Smooth muscle cell (in vitro differentiated cells): ENCODE measurements around the gene FEN1. TPM values are rescaled to one million over a fixed set of nuclear protein-coding genes. Genes with fewer than 3 reads are reported as not detected.

Source experiments
- DNase-seq: peaks from one replicate; lab custom pipeline; 2025; ENCODE audit not compliant: unreplicated experiment; lab: John Stamatoyannopoulos, UW
- H2AFZ ChIP-seq: fragments of 200-600 bp; sonication (generic); 2 replicates; pipeline ENCODE4 v1.6.0; 2016; ENCODE audit warnings: antibody characterized with exemption, low read depth, mild to moderate bottlenecking
- H3F3A ChIP-seq: fragments of 200-600 bp; sonication (generic); 2 replicates; pipeline ENCODE4 v1.6.0; 2017; ENCODE audit warnings: antibody characterized with exemption, low read depth
- H3K27ac ChIP-seq: fragments of 200-600 bp; sonication (generic); 2 replicates; pipeline ENCODE4 v1.5.1; 2016; ENCODE audit warnings: low read depth, mild to moderate bottlenecking
- H3K27me3 ChIP-seq: fragments of 200-600 bp; sonication (generic); 2 replicates; pipeline ENCODE4 v1.6.1; 2016; ENCODE audit warnings: low read depth, mild to moderate bottlenecking
- H3K36me3 ChIP-seq: fragments of 200-600 bp; sonication (generic); 2 replicates; pipeline ENCODE4 v1.5.1; 2016; ENCODE audit warnings: low read depth
- H3K4me1 ChIP-seq: fragments of 200-600 bp; sonication (generic); 2 replicates; pipeline ENCODE4 v1.5.1; 2016; ENCODE audit warnings: low read depth
- H3K4me2 ChIP-seq: fragments of 200-600 bp; sonication (generic); 2 replicates; pipeline ENCODE4 v1.6.0; 2016; ENCODE audit warnings: mild to moderate bottlenecking
- H3K4me3 ChIP-seq: fragments of 200-600 bp; sonication (generic); 2 replicates; pipeline ENCODE4 v1.5.1; 2016; ENCODE audit warnings: mild to moderate bottlenecking
- H3K79me2 ChIP-seq: fragments of 200-600 bp; sonication (generic); 2 replicates; pipeline ENCODE4 v1.6.0; 2016; ENCODE audit warnings: low read depth, mild to moderate bottlenecking
- H3K9ac ChIP-seq: fragments of 200-600 bp; sonication (generic); 2 replicates; pipeline ENCODE4 v1.6.0; 2016; ENCODE audit warnings: low read depth
- H3K9me3 ChIP-seq: fragments of 200-600 bp; sonication (generic); replicated peaks from 2 replicates; pipeline ENCODE4 v1.5.1; 2016; ENCODE audit warnings: low read depth
- H4K20me1 ChIP-seq: fragments of 200-600 bp; sonication (generic); 2 replicates; pipeline ENCODE4 v1.6.0; 2016; ENCODE audit warnings: low read depth
- CTCF ChIP-seq: fragments of 200-600 bp; sonication (generic); IDR thresholded peaks from 2 replicates; pipeline ENCODE4 v1.5.1; 2017; ENCODE audit warnings: borderline replicate concordance, mild to moderate bottlenecking, antibody characterized with exemption; ENCODE audit not compliant: insufficient read depth, poor library complexity, severe bottlenecking
- WGBS: methylation state at CpG from one replicate; pipeline ENCODE4 v1.1.7; 2016; ENCODE audit warnings: low lambda C conversion rate; 5-methylcytosine and 5-hydroxymethylcytosine counted together
- polyA plus RNA-seq: library from polyadenylated mRNA; unstranded; fragments of >200 nt; fragmentation: Nextera tagmentation; extraction: Ambion mirVana; gene quantifications from 2 replicates; pipeline ENCODE4 v1.2.1, GENCODE V29; 2016
- total RNA-seq: library from RNA; depleted of rRNA; stranded (reverse); fragments of >200 nt; gene quantifications from 2 replicates; pipeline ENCODE4 v1.2.3, GENCODE V29; 2014

The FEN1 gene
- total and polyA plus RNA-seq, 2 experiments from 2014 or later = 15.6 to 21.1 TPM

DNA sequence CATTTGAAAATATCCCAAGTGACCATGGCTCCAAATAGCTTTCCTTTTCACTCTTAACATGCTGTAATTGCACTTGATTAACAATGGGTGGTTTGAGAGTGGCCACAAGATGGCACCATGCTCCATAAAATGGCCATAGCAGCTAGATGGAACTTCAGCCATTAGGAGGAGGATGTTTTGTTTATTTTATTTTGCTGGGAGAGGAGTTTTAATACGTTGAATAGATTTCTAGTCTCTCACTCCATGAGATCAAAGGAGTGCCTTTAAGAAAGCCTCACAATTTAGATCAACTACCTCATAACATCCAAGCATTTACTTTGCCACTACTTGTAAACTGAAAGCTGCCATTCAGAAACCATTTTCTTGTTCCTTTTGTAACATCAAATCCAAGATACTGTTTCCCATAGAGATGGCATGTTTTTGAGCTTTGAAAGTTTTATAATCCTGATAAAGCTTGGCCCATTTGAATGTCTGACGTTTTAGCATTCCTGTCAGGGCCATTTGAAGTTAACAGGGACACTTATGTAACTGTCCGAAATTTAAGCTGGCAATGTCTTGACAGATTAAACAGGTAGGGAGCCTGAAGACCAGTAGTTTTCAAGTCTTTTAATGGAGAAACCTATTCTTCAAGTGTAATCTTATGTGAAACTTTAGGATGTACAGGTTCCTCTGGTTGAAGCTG lies 4.7 kb downstream of the FEN1 start:
- peak overlapping the region; percentile 6 for H3K27ac ChIP-seq
- no peaks in the 10 kb centered on the region for H4K20me1 ChIP-seq
- H3K9ac ChIP-seq = no peak overlapping the region
- peaks cover 30% of the 10 kb centered on the region for H3F3A ChIP-seq
- peaks cover 10% of the 10 kb centered on the region for H3K4me1 ChIP-seq
- H3K9me3 ChIP-seq = no peaks in the 10 kb centered on the region
- no peaks in the 10 kb centered on the region for H3K36me3 ChIP-seq
- H2AFZ ChIP-seq = no peak overlapping the region
- peak; percentile 85 for TF ChIP-seq CTCF
- H3K4me3 ChIP-seq = no peak overlapping the region
- no peak overlapping the region for H3K4me2 ChIP-seq
- no peaks in the 10 kb centered on the region for H3K27me3 ChIP-seq
- WGBS = 52% methylated on average over 3 of the region's 3 CpGs
- peaks cover 24% of the 10 kb centered on the region for H3K79me2 ChIP-seq
- DNase-seq = no peak

DNA sequence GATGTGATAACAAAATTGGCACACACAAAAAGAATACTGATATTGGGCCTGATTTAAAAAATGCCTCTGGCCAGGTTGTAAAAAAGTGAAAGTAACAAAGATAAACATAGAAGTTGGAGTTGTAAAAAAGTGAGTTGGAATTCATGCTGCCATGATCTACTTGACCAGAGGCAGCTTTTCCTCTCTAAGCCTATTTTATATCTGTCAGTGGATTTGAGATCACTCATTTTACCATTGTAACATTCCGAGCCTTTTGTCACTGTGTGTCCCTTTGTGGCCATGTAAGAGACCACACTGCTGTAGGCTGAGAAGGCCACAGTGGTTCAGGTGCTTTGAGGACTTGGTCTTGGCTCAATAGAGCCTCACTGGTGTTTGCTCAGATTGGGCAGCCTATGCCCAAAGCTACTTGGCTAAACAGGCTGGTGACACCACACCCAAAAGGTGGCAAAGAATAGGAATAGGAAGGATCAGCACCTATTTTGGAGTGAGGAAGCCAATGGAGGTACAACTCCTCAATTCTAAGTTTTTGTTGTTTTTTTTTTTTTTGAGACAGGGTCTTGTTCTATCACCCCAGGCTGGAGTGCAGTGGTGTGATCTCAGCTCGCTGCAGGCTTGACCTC lies 7.1 kb downstream of the FEN1 start:
- H3K9ac ChIP-seq = no peak overlapping the region
- H3K27me3 ChIP-seq = no peaks in the 10 kb centered on the region
- 96% methylated on average over 2 of the region's 2 CpGs for whole genome bisulfite sequencing
- H3K4me2 ChIP-seq = no peak overlapping the region
- no peak for DNase-seq
- H3K9me3 ChIP-seq = no peaks in the 10 kb centered on the region
- H3F3A ChIP-seq = peaks cover 42% of the 10 kb centered on the region
- peaks cover 5% of the 10 kb centered on the region for H3K79me2 ChIP-seq
- H4K20me1 ChIP-seq = no peaks in the 10 kb centered on the region
- H3K27ac ChIP-seq = no peak overlapping the region
- no peaks in the 10 kb centered on the region for H3K36me3 ChIP-seq
- H2AFZ ChIP-seq = no peak overlapping the region
- no peak for TF ChIP-seq CTCF
- H3K4me3 ChIP-seq = no peak overlapping the region
- H3K4me1 ChIP-seq = no peaks in the 10 kb centered on the region

GRCh38 chr11:61800331-61801281 lies 7.9 kb downstream of the FEN1 start:
- Histone ChIP-seq H3K36me3 (no peaks in the 10 kb centered on the region), H4K20me1 (no peaks in the 10 kb centered on the region), H2AFZ (no peak overlapping the region), H3K4me1 (no peaks in the 10 kb centered on the region), H3F3A (peaks cover 42% of the 10 kb centered on the region), H3K79me2 (no peaks in the 10 kb centered on the region), H3K27me3 (no peaks in the 10 kb centered on the region), H3K9ac (no peak overlapping the region), H3K27ac (peak overlapping the region; percentile 29), H3K4me2 (no peak overlapping the region), H3K9me3 (no peaks in the 10 kb centered on the region), H3K4me3 (no peak overlapping the region)
- 84% methylated on average over 3 of the region's 3 CpGs for WGBS
- TF ChIP-seq CTCF = no peak
- DNase-seq = no peak
